HEK293 (cell line): Measurements from ENCODE around the gene C1orf141.

Source experiments
- CTCF ChIA-PET: fragments of 350-600 bp; formaldehyde crosslinking; extraction: SDS; loops from one replicate; lab custom pipeline; 2021; ENCODE audit warnings: antibody characterized with exemption; lab: Yijun Ruan, JAX
- POLR2A ChIA-PET: fragments of 300-600 bp; formaldehyde crosslinking; extraction: SDS; loops from one replicate; lab custom pipeline; 2020; ENCODE audit warnings: antibody characterized with exemption, inconsistent platforms; lab: Yijun Ruan, JAX
- H3K27ac ChIP-seq: fragments of 200-500 bp; sonication (Bioruptor generic); 2 replicates; pipeline ENCODE4 v1.5.1; 2014; ENCODE audit warnings: low read depth, low read length, control low read depth, inconsistent platforms; ENCODE audit errors: extremely low read depth
- H3K36me3 ChIP-seq, 2 experiments: fragments of 200-500 bp in 1 of 2; sonication (Bioruptor generic) in 1 of 2; 1 replicate in 1 of 2; 2 replicates in 1 of 2; pipeline ENCODE4 v1.5.1; 2014 to 2017; ENCODE audit warnings: inconsistent platforms in 2 of 2, low read length in 2 of 2; ENCODE audit not compliant: control insufficient read depth in 2 of 2, insufficient read depth in 1 of 2
- H3K4me1 ChIP-seq: fragments of 200-500 bp; sonication (Bioruptor generic); 2 replicates; pipeline ENCODE4 v1.5.1; 2014; ENCODE audit warnings: mild to moderate bottlenecking, low read length, inconsistent platforms; ENCODE audit not compliant: control insufficient read depth, insufficient read depth
- H3K4me3 ChIP-seq: 2 replicates; pipeline ENCODE4 v1.5.1; 2011; ENCODE audit warnings: low read depth, mild to moderate bottlenecking, control low read depth, low read length, moderate library complexity
- H3K9me3 ChIP-seq: fragments of 200-500 bp; sonication (Bioruptor generic); 2 replicates; pipeline ENCODE4 v1.5.1; 2014; ENCODE audit warnings: low read depth, low read length, inconsistent platforms; ENCODE audit not compliant: control insufficient read depth, insufficient read depth
- ATF2 ChIP-seq: fragments of 450-650 bp; formaldehyde crosslinking; IDR thresholded peaks from 2 replicates; pipeline ENCODE4 v1.5.1; 2016; ENCODE audit warnings: missing biosample characterization, missing genetic modification characterization, low read depth
- HOXA7 ChIP-seq: sonication (generic); formaldehyde crosslinking; IDR thresholded peaks from 2 replicates; pipeline ENCODE4 v1.8.1; 2022; ENCODE audit warnings: missing genetic modification reagents, borderline replicate concordance
- KLF17 ChIP-seq: fragments of 450-650 bp; formaldehyde crosslinking; IDR thresholded peaks from 2 replicates; pipeline ENCODE4 v1.5.1; 2016; ENCODE audit warnings: missing biosample characterization, missing genetic modification characterization
- MZF1 ChIP-seq: fragments of 450-650 bp; formaldehyde crosslinking; IDR thresholded peaks from 2 replicates; pipeline ENCODE4 v1.5.1; 2017; ENCODE audit warnings: missing biosample characterization, missing genetic modification characterization, borderline replicate concordance
- ZBTB1 ChIP-seq: fragments of 450-650 bp; formaldehyde crosslinking; IDR thresholded peaks from 2 replicates; pipeline ENCODE4 v1.5.1; 2016; ENCODE audit warnings: missing biosample characterization, missing genetic modification characterization
- ZBTB17 ChIP-seq: fragments of 450-650 bp; formaldehyde crosslinking; IDR thresholded peaks from 2 replicates; pipeline ENCODE4 v1.5.1; 2016; ENCODE audit warnings: missing biosample characterization, missing genetic modification characterization
- ZBTB20 ChIP-seq: fragments of 450-650 bp; formaldehyde crosslinking; IDR thresholded peaks from 2 replicates; pipeline ENCODE4 v1.5.1; 2016; ENCODE audit warnings: missing biosample characterization, missing genetic modification characterization
- ZBTB7A ChIP-seq: fragments of 450-650 bp; formaldehyde crosslinking; IDR thresholded peaks from 2 replicates; pipeline ENCODE4 v1.5.1; 2016; ENCODE audit warnings: low read depth, missing biosample characterization, missing genetic modification characterization
- ZNF132 ChIP-seq: fragments of 450-650 bp; formaldehyde crosslinking; IDR thresholded peaks from 2 replicates; pipeline ENCODE4 v1.5.1; 2017; ENCODE audit warnings: missing biosample characterization, missing genetic modification characterization, borderline replicate concordance
- ZNF146 ChIP-seq: fragments of 450-650 bp; formaldehyde crosslinking; IDR thresholded peaks from 2 replicates; pipeline ENCODE4 v1.5.1; 2016; ENCODE audit warnings: missing biosample characterization, missing genetic modification characterization
- ZNF18 ChIP-seq: fragments of 450-650 bp; formaldehyde crosslinking; IDR thresholded peaks from 2 replicates; pipeline ENCODE4 v1.5.1; 2016; ENCODE audit warnings: missing biosample characterization, missing genetic modification characterization
- ZNF184 ChIP-seq: fragments of 450-650 bp; IDR thresholded peaks from 2 replicates; pipeline ENCODE4 v1.5.1; 2018; ENCODE audit warnings: missing biosample characterization, mild to moderate bottlenecking, missing genetic modification characterization
- ZNF214 ChIP-seq: fragments of 450-650 bp; formaldehyde crosslinking; IDR thresholded peaks from 2 replicates; pipeline ENCODE4 v1.5.1; 2017; ENCODE audit warnings: missing biosample characterization, mild to moderate bottlenecking, missing genetic modification characterization, borderline replicate concordance
- ZNF239 ChIP-seq: fragments of 450-650 bp; formaldehyde crosslinking; IDR thresholded peaks from 2 replicates; pipeline ENCODE4 v1.5.1; 2016; ENCODE audit warnings: missing biosample characterization, missing genetic modification characterization
- ZNF398 ChIP-seq: fragments of 450-650 bp; formaldehyde crosslinking; IDR thresholded peaks from 2 replicates; pipeline ENCODE4 v1.5.1; 2017; ENCODE audit warnings: missing biosample characterization, missing genetic modification characterization
- ZNF423 ChIP-seq: fragments of 450-650 bp; formaldehyde crosslinking; IDR thresholded peaks from 2 replicates; pipeline ENCODE4 v1.5.1; 2016; ENCODE audit warnings: missing biosample characterization, missing genetic modification characterization
- ZNF473 ChIP-seq: fragments of 450-650 bp; formaldehyde crosslinking; IDR thresholded peaks from 2 replicates; pipeline ENCODE4 v1.5.1; 2017; ENCODE audit warnings: missing biosample characterization, missing genetic modification characterization
- ZNF514 ChIP-seq: fragments of 450-650 bp; formaldehyde crosslinking; IDR thresholded peaks from 2 replicates; pipeline ENCODE4 v1.5.1; 2016; ENCODE audit warnings: missing biosample characterization, missing genetic modification characterization
- ZNF639 ChIP-seq: fragments of 450-650 bp; formaldehyde crosslinking; IDR thresholded peaks from 2 replicates; pipeline ENCODE4 v1.5.1; 2016; ENCODE audit warnings: missing biosample characterization, missing genetic modification characterization
- ZSCAN18 ChIP-seq: fragments of 450-650 bp; formaldehyde crosslinking; IDR thresholded peaks from 2 replicates; pipeline ENCODE4 v1.5.1; 2016; ENCODE audit warnings: missing biosample characterization, missing genetic modification characterization

C1orf141 gene

GRCh38 chr1:67135354-67135753, 584 bp upstream of the C1orf141 start (continued):
- no peak for TF ChIP-seq KLF17 (tag by site-specific recombination)
- TF ChIP-seq ZBTB17 (tag by site-specific recombination): no peak
- no peak for TF ChIP-seq HOXA7 (CRISPR knock-in tag)
- TF ChIP-seq ZBTB1 (tag by site-specific recombination): no peak
- TF ChIP-seq, all 188 proteins: peak for 0

GRCh38 chr1:67133177-67133576, 1.6 kb downstream of the C1orf141 start:
- Histone ChIP-seq H3K36me3 (no peaks in the 10 kb centered on the region), H3K9me3 (no peaks in the 10 kb centered on the region), H3K4me1 (no peaks in the 10 kb centered on the region), H3K4me3 (no peak overlapping the region), H3K27ac (no peak overlapping the region)
- POLR2A ChIA-PET: no interaction called here
- TF ChIP-seq ZNF132 (tag by site-specific recombination) (no peak), ZNF423 (tag by site-specific recombination) (no peak), ZNF639 (tag by site-specific recombination) (no peak), ZNF239 (tag by site-specific recombination) (no peak), ZSCAN18 (tag by site-specific recombination) (no peak), HOXA7 (CRISPR knock-in tag) (no peak), ZBTB20 (no peak), ZNF514 (no peak), ZNF184 (tag by site-specific recombination) (no peak), ZNF146 (tag by site-specific recombination) (no peak)
- CTCF ChIA-PET: no interaction called here

GRCh38 chr1:67130673-67131072, 4.1 kb downstream of the C1orf141 start:
- Histone ChIP-seq H3K4me1 (no peaks in the 10 kb centered on the region), H3K4me3 (no peak overlapping the region), H3K36me3 (no peaks in the 10 kb centered on the region), H3K27ac (no peak overlapping the region), H3K9me3 (no peaks in the 10 kb centered on the region)
- ChIA-PET POLR2A (no interaction called here), CTCF (interaction anchor here (1.9 kb wide), 1 partner anchor 18 kb away, joined by 7 read pairs; no protein-coding TSS in a partner anchor)
- TF ChIP-seq ZNF214: no peak

- no peaks in the 10 kb centered on the region for H3K4me1 ChIP-seq
- no peaks in the 10 kb centered on the region for H3K36me3 ChIP-seq
- CTCF ChIA-PET: interaction anchor here (0.5 to 2.6 kb wide), 4 partner anchors 22 to 366 kb away, joined by 3 to 13 read pairs (median 3); no protein-coding TSS in a partner anchor
- no peak overlapping the region for H3K27ac ChIP-seq
- H3K9me3 ChIP-seq: no peaks in the 10 kb centered on the region
- H3K4me3 ChIP-seq: no peak overlapping the region
- POLR2A ChIA-PET: interaction anchor here (0.7 kb wide), 1 partner anchor 22 kb away, joined by 3 read pairs; no protein-coding TSS in a partner anchor
- TF ChIP-seq MZF1 (tag by site-specific recombination): no peak
- TF ChIP-seq ZSCAN18 (tag by site-specific recombination): no peak
- TF ChIP-seq ZNF473: no peak
- TF ChIP-seq ATF2 (tag by site-specific recombination): no peak
- TF ChIP-seq ZNF398: no peak
- TF ChIP-seq ZNF18 (tag by site-specific recombination): no peak
- TF ChIP-seq ZBTB7A: no peak
These were observed 7.8 kb downstream of the C1orf141 start for GRCh38 chr1:67126974-67127373.
